ENCODE measurements around the gene MYH11.

GRCh38 chr16:15776572-15776971 lies 80.3 kb downstream of the MYH11 start:
- TF ChIP-seq CTCF (IDR thresholded peaks at IDR 0.05 in 4 of 5, conservative IDR thresholded peaks at IDR 0.05 in 1 of 5) (no peak), POLR2A (IDR thresholded peaks at IDR 0.05) (no peak)

Data from gastrocnemius medialis (tissue), 4 donors.